SKM-1 treated with dmso at 0.1 percent for 144 hours (cell line): Measurements from ENCODE around the gene MEGF8.

Source experiments
- DNase-seq: peaks from one replicate; lab custom pipeline; 2025; ENCODE audit not compliant: unreplicated experiment; lab: John Stamatoyannopoulos, UW

The MEGF8 gene

GRCh38 chr19:42409477-42409876 lies 84.0 kb downstream of the MEGF8 start:
- no peak for DNase-seq

DNA sequence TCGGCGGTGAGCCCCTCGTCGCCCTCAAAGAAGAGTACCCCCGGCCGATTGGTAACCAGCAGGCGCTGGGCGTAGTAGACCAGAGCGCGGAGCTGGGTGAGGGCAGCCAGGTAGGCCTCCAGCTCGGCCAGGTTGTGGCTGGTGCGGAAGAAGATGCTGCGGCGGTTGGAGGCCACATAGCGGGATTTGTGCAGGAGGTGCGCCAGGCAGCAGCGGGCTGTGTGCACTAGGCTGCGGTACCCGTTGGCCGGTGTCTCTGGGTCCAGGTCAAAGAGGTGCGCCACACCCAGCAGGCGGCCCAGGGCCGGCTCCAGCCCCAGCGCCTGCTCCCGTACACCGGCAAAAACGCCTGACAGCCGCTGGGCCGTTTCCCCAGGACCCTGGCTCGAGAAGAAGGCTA lies 84.9 kb downstream of the MEGF8 start:
- no peak for DNase-seq

DNA sequence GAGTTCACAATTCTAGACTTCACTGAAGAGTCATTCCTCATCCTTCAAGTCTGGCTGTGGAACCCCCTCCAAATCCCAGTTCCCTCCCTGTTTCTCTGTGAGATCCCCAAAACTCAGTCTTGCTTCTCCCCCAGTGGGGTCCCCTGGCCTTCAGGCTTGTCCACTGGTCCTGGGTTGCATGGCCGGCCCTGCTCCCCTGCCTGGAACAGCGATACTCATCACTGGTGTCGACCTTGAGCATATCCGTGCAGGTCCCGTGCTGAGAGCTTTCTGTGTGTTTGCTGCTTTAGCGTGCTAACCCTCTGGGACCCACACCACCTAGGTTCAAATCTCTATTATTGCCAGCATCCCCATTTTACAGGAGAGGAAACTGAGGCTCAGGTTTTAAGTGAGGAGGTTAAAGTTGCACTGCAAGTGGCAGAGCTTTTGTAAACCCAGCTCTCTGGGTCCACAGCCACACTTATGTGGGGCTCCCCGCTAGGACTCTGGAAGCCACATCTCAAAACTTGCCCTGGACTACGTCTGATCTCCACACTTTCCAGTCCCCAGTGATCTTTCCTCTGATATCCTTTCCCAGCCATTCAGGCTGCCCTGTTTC lies 86.2 kb downstream of the MEGF8 start:
- no peak for DNase-seq

DNA sequence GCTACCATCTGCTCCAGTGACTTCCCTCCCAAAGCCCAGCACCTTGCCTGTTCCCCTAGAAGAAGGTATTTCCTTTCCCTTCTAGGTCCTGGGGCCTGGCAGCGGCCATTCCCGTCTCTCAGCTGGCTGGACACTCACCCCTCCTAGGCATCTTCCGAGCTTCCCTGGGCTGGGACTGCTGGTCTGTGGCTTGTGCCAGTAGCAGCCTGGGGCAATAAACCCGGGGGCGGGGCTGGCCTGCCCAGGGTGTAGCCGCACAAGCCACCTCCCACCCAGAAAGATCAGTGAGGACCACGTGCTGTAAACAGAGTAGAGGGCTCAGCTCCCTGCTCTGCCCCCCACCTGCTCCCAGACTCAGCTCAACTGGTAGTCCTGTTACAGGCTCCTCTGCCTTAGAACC lies 86.8 kb downstream of the MEGF8 start:
- DNase-seq: no peak

GRCh38 chr19:42412661-42413076 lies 87.2 kb downstream of the MEGF8 start:
- no peak for DNase-seq

DNA sequence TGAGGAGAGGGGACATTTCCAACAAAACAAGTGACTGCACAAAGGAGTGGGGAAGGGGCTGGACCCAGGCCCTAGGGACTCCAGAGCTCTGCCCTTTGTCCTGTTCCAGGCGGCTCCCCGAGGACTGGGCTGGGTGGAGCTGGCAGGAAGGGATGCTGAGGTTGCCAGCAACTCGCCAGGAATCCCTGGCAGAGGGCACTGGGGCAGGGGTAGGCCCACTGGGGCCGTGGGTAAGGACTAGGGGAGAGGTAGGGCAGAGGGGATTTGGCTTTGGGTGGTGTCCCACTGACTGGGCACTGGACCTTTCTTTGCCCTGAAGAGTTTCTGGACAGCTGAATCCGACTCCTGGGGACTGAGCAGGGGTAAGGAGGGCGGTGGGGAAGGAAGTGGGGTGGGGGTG lies 93.9 kb downstream of the MEGF8 start:
- DNase-seq: no peak

DNA sequence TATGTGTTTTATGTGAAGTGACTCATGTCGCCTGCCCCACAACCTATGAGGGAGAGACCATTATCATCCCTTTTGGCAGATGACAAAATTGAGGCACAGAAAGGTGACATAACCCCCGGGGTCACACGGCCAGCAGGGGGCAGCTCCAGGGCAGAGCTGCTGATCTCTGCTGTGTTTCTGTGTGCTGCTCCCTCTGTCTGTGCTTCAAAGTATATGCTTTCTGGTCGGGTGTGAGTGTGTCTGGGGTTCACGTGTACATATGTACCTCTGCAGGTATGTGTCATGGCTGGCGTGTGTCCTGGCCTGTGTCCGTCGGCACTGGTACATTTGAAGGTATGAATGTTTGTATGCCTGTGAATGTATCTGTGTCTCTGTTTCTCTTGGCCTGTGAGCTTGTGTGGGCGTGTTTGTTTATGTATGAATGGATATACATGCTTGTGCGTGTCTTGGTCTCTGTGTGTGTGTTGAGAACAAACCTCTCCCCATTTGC lies 94.7 kb downstream of the MEGF8 start:
- DNase-seq: peak; percentile 45

DNA sequence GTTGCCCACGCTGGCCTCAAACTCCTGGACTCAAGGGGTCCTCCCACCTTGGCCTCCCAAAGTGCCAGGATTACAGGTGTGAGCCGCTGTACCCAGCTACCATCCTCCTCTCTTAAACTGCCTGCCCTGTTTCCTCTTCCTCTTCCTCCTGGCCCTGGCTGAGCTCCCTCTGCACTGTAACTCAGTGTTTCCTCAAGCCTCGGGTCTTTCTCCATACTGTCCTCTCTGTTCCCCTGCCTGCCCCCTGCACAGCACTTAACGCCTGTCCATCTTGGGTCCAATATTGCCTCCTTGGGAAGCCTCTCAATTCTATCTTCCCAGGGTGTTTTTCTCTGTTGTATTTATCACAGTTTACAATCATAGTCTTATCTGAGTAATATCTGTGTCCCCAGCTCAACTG lies 95.7 kb downstream of the MEGF8 start:
- DNase-seq: no peak

DNA sequence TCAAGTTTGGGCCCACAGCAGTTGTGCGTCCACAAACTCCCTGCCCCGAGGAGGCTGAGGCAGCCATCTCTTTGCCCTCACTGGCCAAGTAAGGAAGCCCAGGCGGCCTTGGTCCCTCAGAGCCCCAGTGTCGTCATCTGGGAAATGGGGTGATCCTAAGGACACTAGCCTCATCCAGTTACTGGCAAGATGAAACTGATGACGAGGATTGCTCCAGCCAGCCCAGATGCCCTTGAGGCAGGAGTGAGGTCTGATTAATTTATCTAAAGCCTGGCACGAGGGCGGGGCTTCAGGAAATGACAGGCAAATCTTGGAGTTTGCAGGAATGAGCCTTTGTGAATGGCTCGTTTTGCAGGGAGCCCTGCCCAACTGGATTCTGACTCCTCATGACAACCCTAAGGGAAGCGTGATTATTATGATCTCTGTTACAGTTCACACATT lies 96.2 kb downstream of the MEGF8 start:
- DNase-seq: no peak

GRCh38 chr19:42422092-42422900 lies 96.9 kb downstream of the MEGF8 start:
- peak; percentile 35 for DNase-seq

DNA sequence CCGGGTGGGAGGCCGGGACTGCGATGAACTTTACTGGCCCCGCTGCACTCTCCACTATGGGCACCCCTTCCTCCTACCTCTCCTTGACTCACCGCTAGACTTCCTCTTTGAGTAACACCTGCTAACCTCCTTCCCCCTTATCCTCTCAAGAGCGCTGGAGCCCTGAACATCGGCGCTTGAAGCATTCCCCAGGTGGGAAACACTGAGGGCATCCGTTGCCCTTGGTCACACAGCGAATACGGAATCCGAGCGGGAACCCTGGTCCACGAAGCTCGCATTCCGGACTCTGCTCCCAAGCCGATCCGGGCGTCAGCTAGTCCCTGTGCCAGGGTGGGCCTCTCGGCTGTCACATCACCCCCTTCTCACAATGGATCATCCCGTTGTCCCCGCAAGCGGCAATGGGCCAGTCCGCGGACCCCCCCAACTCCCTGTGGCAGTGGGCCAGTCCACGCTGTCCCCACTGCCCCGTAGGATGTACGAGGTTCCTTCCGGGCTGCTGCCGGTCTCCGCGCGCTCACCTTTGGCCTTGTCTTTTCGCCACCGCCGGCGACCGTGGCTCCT lies 97.5 kb downstream of the MEGF8 start:
- DNase-seq: peak; percentile 35

- DNase-seq: peak; percentile 79
Measured at GRCh38 chr19:42423462-42424344, 98.3 kb downstream of the MEGF8 start.

DNA sequence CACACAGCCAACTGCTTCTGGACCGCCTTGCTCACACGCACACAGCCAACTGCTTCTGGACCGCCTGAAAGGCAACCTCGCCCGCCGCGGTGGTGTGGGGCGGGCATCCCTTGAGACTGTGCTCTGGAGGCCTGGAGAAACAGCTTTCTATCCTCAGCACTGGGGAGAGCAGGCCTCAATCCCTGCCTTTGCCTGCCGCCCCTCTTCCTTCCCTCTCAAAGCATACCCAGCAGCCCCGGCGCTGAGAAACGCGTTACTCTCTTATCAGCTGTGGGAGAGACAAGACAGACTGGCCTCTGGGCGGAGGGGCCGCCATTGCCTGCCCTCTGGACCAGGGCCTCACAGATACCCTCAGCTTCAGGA lies 98.9 kb downstream of the MEGF8 start:
- no peak for DNase-seq

DNA sequence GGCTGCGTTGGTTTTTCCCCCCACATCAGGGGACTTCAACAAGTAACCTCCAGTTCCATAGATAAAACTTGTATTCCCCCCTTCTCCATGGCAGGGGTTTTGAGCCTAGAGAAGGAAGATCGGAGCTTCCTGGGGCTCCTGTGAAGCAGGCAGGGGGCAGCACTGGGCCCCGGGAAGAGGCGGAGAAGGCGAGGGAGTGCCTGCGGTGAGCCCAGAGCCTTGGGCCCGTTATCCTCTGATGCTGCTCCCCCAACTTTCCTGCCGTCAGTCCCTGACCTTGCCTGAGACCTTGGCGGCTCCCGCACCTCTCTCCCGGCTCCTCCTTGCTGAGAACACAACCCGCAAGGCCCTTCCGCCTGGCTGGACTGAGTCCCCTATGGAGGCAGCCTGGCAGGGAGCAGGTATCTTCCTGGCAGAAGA lies 99.3 kb downstream of the MEGF8 start:
- no peak for DNase-seq

- DNase-seq: no peak
Measured at GRCh38 chr19:42426643-42427042, 101.2 kb downstream of the MEGF8 start.

DNA sequence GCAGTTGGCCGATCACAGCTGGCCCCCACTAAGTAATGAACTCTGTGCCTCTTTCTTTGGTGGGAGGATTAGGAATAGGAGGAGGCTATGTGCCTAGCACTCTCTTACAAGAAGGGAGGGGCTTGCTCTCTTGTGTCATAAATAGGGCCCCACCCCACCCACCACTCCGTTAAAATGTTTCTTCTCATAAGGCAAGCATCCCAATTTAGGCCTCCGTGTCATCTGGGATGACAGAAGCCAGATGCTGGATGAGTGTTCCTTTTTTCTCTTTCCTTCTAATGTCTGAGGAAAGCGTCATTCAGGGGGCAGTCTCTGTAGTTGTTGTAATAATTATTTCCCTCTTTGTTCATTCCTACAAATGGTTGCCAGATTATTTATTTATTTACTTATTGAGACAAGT lies 101.9 kb downstream of the MEGF8 start, which contains the start of gene LIPE:
Gene LIPE (minus strand): TSS at position 76 of the 400 bp plus-strand sequence. CDS start 239 bp downstream, outside the sequence.
- no peak for DNase-seq
